ENCODE results near the gene LPGAT1. TPM values are rescaled to one million over a fixed set of nuclear protein-coding genes. Genes with fewer than 3 reads are reported as not detected.

LPGAT1 gene
- total RNA-seq, 4 donors from 2014 or later = 26.7 to 41.4 (median 38.1) TPM

DNA sequence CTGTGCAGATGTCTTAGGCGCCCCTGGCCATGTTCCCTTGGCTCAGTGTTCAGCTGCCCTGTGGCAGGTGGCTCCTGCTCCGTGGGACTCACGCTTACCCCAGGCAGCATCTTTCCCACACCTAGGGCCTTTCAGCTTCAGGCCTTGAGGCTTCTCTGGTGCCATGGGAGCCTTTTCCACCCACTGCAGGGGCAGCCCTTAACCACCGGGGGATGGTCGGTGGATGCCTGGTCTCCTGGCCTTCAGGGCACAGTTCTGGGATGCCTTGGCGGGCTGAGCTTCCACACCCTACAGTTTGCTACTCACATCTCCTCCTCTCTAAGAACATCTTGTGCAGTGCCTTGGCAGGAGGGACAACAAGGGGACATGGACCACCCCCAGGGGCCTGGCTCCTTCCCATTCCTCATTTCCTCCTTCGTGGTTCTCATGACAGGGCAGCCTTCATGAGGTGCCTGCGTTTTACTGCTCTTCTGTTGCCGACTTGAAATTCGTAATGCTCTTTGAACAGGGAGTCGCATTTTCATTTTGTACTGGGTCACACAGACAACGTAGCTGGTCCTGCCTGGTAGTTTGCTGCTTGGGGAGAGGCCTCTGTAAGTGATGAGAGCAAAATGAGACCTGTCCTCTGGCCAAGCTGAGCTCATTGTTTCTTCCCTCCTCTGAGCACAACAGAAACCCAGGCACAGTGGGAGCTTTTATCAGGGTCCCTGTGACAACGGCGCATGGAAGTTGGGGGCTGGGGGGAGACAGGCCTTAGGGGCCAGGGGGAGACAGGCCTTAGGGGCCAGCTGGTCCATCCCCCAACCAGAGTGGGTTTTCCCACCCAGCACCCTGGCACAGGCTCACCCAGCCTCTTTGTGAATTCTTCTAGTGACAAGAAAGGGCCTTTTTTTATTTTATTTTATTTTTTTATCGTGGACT, 93.2 kb downstream of the LPGAT1 start:
- peaks cover 0 to 29% (median 2%) of the 10 kb centered on the region in 4 donors for H3K4me1 ChIP-seq
- H3K27ac ChIP-seq = peak overlapping the region in 1 of 4 donors; percentile 11
- peaks cover 0 to 10% of the 10 kb centered on the region in 2 donors for H3K27me3 ChIP-seq
- H3K9me3 ChIP-seq = no peaks in the 10 kb centered on the region
- TF ChIP-seq EP300 (IDR thresholded peaks at IDR 0.05) = no peak
- DNase-seq (ENCODE audit: low spot score in 2 of 2) = no peak
- WGBS, 2 donors = 78 to 82% methylated on average over 15 of the region's 15 CpGs
- no peak overlapping the region for H3K4me3 ChIP-seq
- no peaks in the 10 kb centered on the region for H3K36me3 ChIP-seq

DNA sequence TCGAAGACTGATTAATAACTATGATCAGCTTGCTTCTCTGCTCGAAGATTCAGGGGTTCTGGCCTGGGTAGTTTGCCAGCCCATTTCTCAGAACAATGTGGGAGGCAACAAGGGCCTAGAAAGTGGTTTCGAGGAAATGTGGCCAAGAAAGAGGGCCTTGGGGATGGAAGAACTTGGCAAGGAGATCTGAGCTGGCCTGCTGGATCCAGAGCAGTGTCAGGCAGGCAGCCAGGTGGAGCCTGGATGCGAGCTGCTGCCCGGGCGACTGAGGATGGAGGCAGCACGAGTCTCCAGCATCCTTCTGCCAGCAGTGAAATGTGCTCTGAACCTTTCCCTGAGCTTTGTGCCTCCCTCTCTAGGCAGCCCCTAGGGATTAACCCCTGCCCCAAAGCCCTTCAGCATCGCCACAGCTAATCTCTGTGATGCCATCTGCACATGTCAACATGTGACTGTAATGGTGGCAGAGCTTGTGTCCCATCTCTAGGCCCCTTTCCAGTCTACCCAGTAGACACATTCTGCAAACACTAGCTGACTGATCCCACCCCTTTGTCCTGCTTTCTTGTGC, 94.1 kb downstream of the LPGAT1 start:
- DNase-seq (ENCODE audit: low spot score in 2 of 2) = no peak
- no peaks in the 10 kb centered on the region for H3K9me3 ChIP-seq
- peaks cover 0 to 10% of the 10 kb centered on the region in 2 donors for H3K27me3 ChIP-seq
- H3K4me3 ChIP-seq = no peak overlapping the region
- peaks cover 0 to 29% (median 2%) of the 10 kb centered on the region in 4 donors for H3K4me1 ChIP-seq
- TF ChIP-seq EP300 (IDR thresholded peaks at IDR 0.05) (no peak), POLR2A (IDR thresholded peaks at IDR 0.05) (no peak)
- TF ChIP-seq, protein P1, sequence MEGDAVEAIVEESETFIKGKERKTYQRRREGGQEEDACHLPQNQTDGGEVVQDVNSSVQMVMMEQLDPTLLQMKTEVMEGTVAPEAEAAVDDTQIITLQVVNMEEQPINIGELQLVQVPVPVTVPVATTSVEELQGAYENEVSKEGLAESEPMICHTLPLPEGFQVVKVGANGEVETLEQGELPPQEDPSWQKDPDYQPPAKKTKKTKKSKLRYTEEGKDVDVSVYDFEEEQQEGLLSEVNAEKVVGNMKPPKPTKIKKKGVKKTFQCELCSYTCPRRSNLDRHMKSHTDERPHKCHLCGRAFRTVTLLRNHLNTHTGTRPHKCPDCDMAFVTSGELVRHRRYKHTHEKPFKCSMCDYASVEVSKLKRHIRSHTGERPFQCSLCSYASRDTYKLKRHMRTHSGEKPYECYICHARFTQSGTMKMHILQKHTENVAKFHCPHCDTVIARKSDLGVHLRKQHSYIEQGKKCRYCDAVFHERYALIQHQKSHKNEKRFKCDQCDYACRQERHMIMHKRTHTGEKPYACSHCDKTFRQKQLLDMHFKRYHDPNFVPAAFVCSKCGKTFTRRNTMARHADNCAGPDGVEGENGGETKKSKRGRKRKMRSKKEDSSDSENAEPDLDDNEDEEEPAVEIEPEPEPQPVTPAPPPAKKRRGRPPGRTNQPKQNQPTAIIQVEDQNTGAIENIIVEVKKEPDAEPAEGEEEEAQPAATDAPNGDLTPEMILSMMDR (IDR thresholded peaks at IDR 0.05) = no peak
- H3K36me3 ChIP-seq = no peaks in the 10 kb centered on the region
- 49 to 53% methylated on average over 8 of the region's 8 CpGs for WGBS, 2 donors
- peak overlapping the region in 2 of 4 donors; percentile 70 to 76 for H3K27ac ChIP-seq

DNA sequence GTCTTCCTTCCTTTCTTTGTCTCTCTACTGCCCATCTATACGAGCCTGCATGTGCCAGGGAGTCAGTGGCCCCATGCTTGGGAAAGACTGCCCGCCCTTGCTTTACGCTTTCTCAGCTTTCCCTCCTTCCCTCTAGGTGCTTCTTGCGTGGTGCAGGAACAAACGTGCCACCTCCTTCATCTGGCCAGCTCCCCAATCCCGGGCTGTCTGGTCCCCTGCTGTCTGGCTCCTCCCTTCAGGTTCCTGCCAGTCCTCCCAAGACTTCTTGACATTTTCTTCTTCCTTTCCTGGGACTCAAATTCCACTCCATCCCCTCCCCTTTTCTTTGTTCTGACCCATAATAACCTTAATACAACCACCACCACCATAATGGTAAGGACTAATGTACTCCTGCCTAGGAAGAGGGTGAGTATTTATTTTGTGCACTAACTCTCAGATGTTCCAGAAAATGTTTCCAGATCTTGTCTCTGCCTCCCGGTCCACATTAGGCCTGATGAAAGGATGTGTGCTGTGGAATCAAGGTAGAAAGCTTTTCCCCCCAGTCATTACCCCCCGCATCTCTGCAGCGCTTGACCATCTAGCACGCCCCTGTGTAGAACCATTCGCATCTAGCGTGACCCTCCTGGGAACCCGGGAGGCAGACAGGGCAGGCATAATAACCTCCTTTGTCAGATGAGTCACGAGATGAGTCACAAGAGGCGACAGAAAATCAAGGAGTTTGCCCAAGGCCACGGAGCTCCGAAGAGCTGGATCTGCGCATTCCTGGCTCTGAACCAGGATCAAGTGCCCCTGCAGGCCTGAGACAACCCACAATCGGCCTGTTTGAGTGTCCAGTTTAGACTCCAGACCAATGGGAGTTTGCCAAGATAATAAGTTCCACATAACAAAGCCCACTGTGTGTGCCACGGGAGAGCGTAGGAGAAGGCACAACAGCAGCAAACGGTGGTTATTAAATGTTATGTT, 95.1 kb downstream of the LPGAT1 start:
- Histone ChIP-seq H3K4me1 (peaks cover 0 to 29% (median 2%) of the 10 kb centered on the region in 4 donors), H3K36me3 (no peaks in the 10 kb centered on the region), H3K27ac (peak overlapping the region in 3 of 4 donors; percentile 8 to 76 (median 70)), H3K4me3 (no peak overlapping the region), H3K27me3 (peaks cover 0 to 10% of the 10 kb centered on the region in 2 donors), H3K9me3 (no peaks in the 10 kb centered on the region)
- WGBS, 2 donors = 44 to 51% methylated on average over 22 of the region's 22 CpGs
- TF ChIP-seq, protein P1 (IDR thresholded peaks at IDR 0.05) = no peak
- peak in 1 of 2 donors; percentile 59 for TF ChIP-seq EP300 (IDR thresholded peaks at IDR 0.05)
- peak in 1 of 2 donors; percentile 9 for DNase-seq (ENCODE audit: low spot score in 2 of 2)

DNA sequence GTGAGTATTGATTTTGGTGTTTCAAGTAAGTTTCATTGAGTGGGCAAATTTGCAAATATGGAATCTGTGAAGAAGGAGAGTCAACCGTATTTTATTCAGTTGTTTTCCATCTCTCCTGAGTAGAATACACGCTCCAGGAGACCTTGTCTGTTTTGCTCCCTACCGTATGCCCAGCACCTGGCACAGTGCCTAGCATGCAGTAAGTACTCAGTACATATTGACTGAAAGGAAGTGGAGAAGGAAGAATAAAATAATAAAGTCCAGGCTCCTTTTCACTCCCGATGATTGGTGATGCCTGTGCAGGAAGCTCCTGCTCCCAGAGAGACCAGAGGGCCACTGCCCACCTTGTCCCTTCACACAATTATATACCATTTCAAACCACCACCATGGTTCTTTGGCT, 95.8 kb downstream of the LPGAT1 start:
- H3K27ac ChIP-seq = peak overlapping the region in 3 of 4 donors; percentile 8 to 73 (median 38)
- H3K9me3 ChIP-seq = no peaks in the 10 kb centered on the region
- no peak for TF ChIP-seq POLR2A (IDR thresholded peaks at IDR 0.05)
- TF ChIP-seq, protein P1 (IDR thresholded peaks at IDR 0.05) = no peak
- no peak for TF ChIP-seq EP300 (IDR thresholded peaks at IDR 0.05)
- DNase-seq (ENCODE audit: low spot score in 2 of 2) = no peak
- no peak overlapping the region for H3K4me3 ChIP-seq
- no peaks in the 10 kb centered on the region for H3K36me3 ChIP-seq
- WGBS, 2 donors = 49 to 67% methylated on average over 4 of the region's 4 CpGs
- H3K4me1 ChIP-seq = peaks cover 0 to 29% (median 2%) of the 10 kb centered on the region in 4 donors
- peaks cover 0 to 10% of the 10 kb centered on the region in 2 donors for H3K27me3 ChIP-seq

DNA sequence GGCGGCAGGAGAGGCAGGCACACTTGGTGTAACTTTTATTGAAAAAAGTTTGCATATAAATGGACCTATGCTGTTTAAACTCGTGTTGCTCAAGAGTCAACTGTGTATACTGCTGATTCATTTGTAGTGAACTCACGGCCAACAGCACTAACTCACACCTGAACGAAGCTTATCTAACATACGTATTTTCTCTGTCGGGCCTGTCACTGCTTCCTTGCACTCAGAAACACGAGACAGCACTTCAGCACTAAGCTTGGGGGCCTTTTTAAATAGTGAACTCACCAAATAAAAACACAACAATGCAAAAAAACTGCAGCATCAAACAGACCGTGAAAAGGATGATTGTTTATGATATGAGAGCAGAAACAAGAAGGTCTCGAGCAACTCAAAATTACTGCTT, 96.2 kb downstream of the LPGAT1 start:
- Histone ChIP-seq H3K36me3 (no peaks in the 10 kb centered on the region), H3K4me3 (no peak overlapping the region), H3K9me3 (no peaks in the 10 kb centered on the region), H3K27me3 (peaks cover 0 to 10% of the 10 kb centered on the region in 2 donors), H3K27ac (peak overlapping the region in 1 of 4 donors; percentile 8), H3K4me1 (peaks cover 0 to 29% (median 2%) of the 10 kb centered on the region in 4 donors)
- TF ChIP-seq, protein P1 (IDR thresholded peaks at IDR 0.05) = no peak
- TF ChIP-seq POLR2A (IDR thresholded peaks at IDR 0.05) (no peak), EP300 (IDR thresholded peaks at IDR 0.05) (no peak)
- 59 to 67% methylated on average over 9 of the region's 9 CpGs for WGBS, 2 donors
- no peak for DNase-seq (ENCODE audit: low spot score in 2 of 2)
